Thymus (tissue), 11 donors: ENCODE data around the gene ARG2. TPM values are rescaled to one million over a fixed set of nuclear protein-coding genes. Genes with fewer than 3 reads are reported as not detected.
"Not testable (repeated sequence)": the region's sequence is repeated elsewhere in the genome, so short reads cannot be mapped to it uniquely, and the experiment has no call there.

ENCODE experiments used
- DNase-seq, 9 donors: peaks; one replicate each; pipeline ENCODE4 v3.0.0-alpha.2; 2013; ENCODE audit warnings: low spot score in 9 of 9, low read depth in 6 of 9, missing footprints in 1 of 9
- H3K27ac ChIP-seq, 2 donors: one replicate each; pipeline ENCODE4 v1.5.1; 2013; ENCODE audit warnings: control low read depth in 1 of 2, low read depth in 1 of 2, low read length in 1 of 2, mild to moderate bottlenecking in 1 of 2, moderate library complexity in 1 of 2
- H3K27me3 ChIP-seq, 2 donors: one replicate each; pipeline ENCODE4 v1.5.1; 2013; ENCODE audit warnings: low read length in 1 of 2; ENCODE audit not compliant: control insufficient read depth in 2 of 2, insufficient read depth in 1 of 2
- H3K36me3 ChIP-seq, 2 donors: one replicate each; pipeline ENCODE4 v1.5.1; 2013; ENCODE audit warnings: low read length in 1 of 2, mild to moderate bottlenecking in 1 of 2, moderate library complexity in 1 of 2; ENCODE audit not compliant: control insufficient read depth in 2 of 2, insufficient read depth in 2 of 2
- H3K4me1 ChIP-seq, 2 donors: one replicate each; pipeline ENCODE4 v1.5.1; 2013; ENCODE audit warnings: low read length in 2 of 2; ENCODE audit not compliant: control insufficient read depth in 2 of 2, insufficient read depth in 2 of 2
- H3K4me3 ChIP-seq, 2 donors: one replicate each; pipeline ENCODE4 v1.5.1; 2013; ENCODE audit warnings: low read length in 2 of 2, control low read depth in 1 of 2, mild to moderate bottlenecking in 1 of 2
- H3K9me3 ChIP-seq, 2 donors: one replicate each; pipeline ENCODE4 v1.5.1; 2013; ENCODE audit warnings: low read length in 1 of 2, mild to moderate bottlenecking in 1 of 2; ENCODE audit not compliant: control insufficient read depth in 2 of 2, insufficient read depth in 1 of 2
- WGBS: extraction: QIAGEN DNeasy Blood & Tissue Kit; methylation state at CpG from one replicate; pipeline ENCODE4 v1.1.7; 2013; 5-methylcytosine and 5-hydroxymethylcytosine counted together
- polyA plus RNA-seq: library from polyadenylated mRNA; stranded (reverse); fragments of 200-250 nt; gene quantifications from one replicate; pipeline ENCODE4 v1.2.3, GENCODE V29; 2013
- total RNA-seq: library from RNA; stranded (reverse); fragments of 120-200 nt; gene quantifications from one replicate; pipeline ENCODE4 v1.2.4, GENCODE V29; 2013
- donor health status: healthy.

Gene ARG2
- total and polyA plus RNA-seq, 2 donors: 2.4 to 27.8 TPM

DNA sequence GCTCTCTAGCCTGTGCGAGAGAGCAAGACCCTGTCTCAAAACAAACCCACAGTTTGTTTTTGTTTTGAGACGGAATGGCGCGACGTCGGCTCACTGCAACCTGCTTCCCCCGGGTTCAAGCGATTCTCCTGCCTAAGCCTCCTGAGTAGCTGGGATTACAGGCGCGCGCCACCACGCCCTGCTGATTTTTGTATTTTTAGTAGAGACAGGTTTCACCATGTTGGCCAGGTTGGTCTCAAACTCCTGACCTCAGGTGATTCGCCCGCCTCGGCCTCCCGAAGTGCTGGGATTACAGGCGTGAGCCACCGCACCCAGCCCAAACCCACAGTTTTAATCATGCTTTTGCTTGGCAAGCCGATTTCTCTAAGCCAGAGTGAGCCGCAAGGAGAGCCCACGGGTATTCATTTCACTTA lies 19.2 kb upstream of the ARG2 start:
- H3K4me3 ChIP-seq: peak overlapping the region; percentile 90 to 97
- peak overlapping the region; percentile 56 to 81 for H3K27ac ChIP-seq
- H3K9me3 ChIP-seq, H3K27me3 ChIP-seq, DNase-seq, H3K4me1 ChIP-seq, H3K36me3 ChIP-seq: not testable (repeated sequence)
- WGBS: 87% methylated on average over 21 of the region's 21 CpGs

- H3K27me3 ChIP-seq: no peaks in the 10 kb centered on the region
- peaks cover 0 to 5% of the 10 kb centered on the region in 2 donors for H3K4me1 ChIP-seq
- no peak overlapping the region for H3K4me3 ChIP-seq
- no peak overlapping the region for H3K27ac ChIP-seq
- 87% methylated on average over 7 of the region's 7 CpGs for WGBS
- H3K9me3 ChIP-seq: peaks cover 0 to 8% of the 10 kb centered on the region in 2 donors
- H3K36me3 ChIP-seq: no peaks in the 10 kb centered on the region
- DNase-seq: no peak
Observed at GRCh38 chr14:67602076-67602475, 17.6 kb upstream of the ARG2 start.

- Histone ChIP-seq H3K9me3 (peaks cover 0 to 8% of the 10 kb centered on the region in 2 donors), H3K4me1 (peaks cover 0 to 5% of the 10 kb centered on the region in 2 donors), H3K27ac (no peak overlapping the region), H3K4me3 (no peak overlapping the region), H3K36me3 (no peaks in the 10 kb centered on the region), H3K27me3 (no peaks in the 10 kb centered on the region)
- no peak for DNase-seq
- WGBS: 76% methylated on average over 5 of the region's 5 CpGs
Observed at GRCh38 chr14:67602995-67603545, 16.6 kb upstream of the ARG2 start.

DNA sequence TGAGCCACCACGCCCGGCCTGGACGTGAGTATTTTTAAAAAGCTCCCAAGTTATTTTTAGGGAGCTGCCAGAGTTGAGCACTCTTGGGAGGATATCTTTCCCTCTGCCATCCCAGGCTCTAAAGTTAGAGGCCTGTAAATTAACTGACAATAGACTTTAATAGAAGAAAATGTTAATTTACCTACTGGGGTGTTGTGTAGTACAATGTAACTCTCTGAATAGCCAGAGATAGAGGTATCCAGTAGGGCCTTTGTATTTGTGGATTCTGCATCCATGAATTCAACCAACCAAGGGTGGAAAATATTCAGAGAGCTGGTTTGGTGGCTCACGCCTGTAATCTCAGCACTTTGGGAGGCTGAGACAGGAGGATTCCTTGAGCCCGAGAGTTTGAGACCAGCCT lies 12.1 kb upstream of the ARG2 start:
- H3K9me3 ChIP-seq: no peaks in the 10 kb centered on the region
- 96% methylated on average over 5 of the region's 5 CpGs for WGBS
- H3K27ac ChIP-seq: no peak overlapping the region
- DNase-seq: no peak
- no peaks in the 10 kb centered on the region for H3K4me1 ChIP-seq
- H3K27me3 ChIP-seq: peaks cover 0 to 2% of the 10 kb centered on the region in 2 donors
- H3K36me3 ChIP-seq: no peaks in the 10 kb centered on the region
- H3K4me3 ChIP-seq: no peak overlapping the region

- WGBS: 93% methylated on average over 10 of the region's 10 CpGs
- Histone ChIP-seq H3K27me3 (peaks cover 0 to 2% of the 10 kb centered on the region in 2 donors), H3K4me1 (no peaks in the 10 kb centered on the region), H3K9me3 (no peaks in the 10 kb centered on the region), H3K27ac (no peak overlapping the region), H3K36me3 (no peaks in the 10 kb centered on the region), H3K4me3 (no peak overlapping the region)
- DNase-seq: no peak
Observed at GRCh38 chr14:67609642-67610310, 9.9 kb upstream of the ARG2 start.

- H3K4me1 ChIP-seq: no peaks in the 10 kb centered on the region
- H3K9me3 ChIP-seq: no peaks in the 10 kb centered on the region
- no peak overlapping the region for H3K27ac ChIP-seq
- no peak overlapping the region for H3K4me3 ChIP-seq
- H3K36me3 ChIP-seq: no peaks in the 10 kb centered on the region
- no peak for DNase-seq
- 87% methylated on average over 1 of the region's 1 CpG for WGBS
- H3K27me3 ChIP-seq: peaks cover 0 to 2% of the 10 kb centered on the region in 2 donors
Observed at GRCh38 chr14:67610491-67610890, 9.2 kb upstream of the ARG2 start.

- Histone ChIP-seq H3K27me3 (peaks cover 0 to 19% of the 10 kb centered on the region in 2 donors), H3K4me3 (no peak overlapping the region), H3K27ac (no peak overlapping the region), H3K9me3 (no peaks in the 10 kb centered on the region), H3K4me1 (peaks cover 16 to 23% of the 10 kb centered on the region in 2 donors), H3K36me3 (no peaks in the 10 kb centered on the region)
- peak; percentile 43 to 89 (median 73) for DNase-seq
Observed at GRCh38 chr14:67618617-67619063, 1.1 kb upstream of the ARG2 start.

DNA sequence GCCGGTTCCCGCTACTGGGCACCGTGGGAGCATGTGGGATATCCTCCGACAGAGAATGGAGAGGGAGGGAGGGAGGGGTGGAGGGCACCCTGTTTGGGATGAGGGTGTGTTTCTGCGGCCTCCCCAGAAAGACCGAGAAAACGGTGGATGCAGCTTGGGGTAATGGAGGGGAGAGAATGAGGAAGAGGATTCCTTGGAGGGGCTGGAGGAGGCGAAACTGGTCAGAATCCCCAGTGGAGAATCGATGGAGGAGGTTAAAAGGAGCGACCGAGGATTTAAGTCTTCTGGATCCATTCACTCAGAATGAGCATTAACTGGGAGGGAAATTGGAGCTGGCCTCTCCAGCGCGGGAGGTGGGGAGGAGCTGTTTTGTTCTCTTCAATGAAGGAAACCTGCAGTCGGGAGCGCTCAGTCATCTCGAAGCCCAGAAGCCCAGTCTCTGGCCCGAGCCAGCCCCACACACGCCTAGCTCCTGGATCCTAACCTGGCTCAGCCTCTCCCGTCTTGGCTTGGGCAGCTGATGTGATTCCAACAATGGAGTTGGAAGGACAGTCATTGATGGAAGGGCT lies 581 bp downstream of the ARG2 start:
- Histone ChIP-seq H3K4me1 (peaks cover 16 to 23% of the 10 kb centered on the region in 2 donors), H3K36me3 (no peaks in the 10 kb centered on the region), H3K4me3 (peak overlapping the region; percentile 64 to 67), H3K9me3 (no peaks in the 10 kb centered on the region), H3K27me3 (peaks cover 0 to 19% of the 10 kb centered on the region in 2 donors), H3K27ac (peak overlapping the region in 1 of 2 donors; percentile 15)
- WGBS: 16% methylated on average over 19 of the region's 19 CpGs
- DNase-seq: peak in 1 of 9 donors; percentile 10

DNA sequence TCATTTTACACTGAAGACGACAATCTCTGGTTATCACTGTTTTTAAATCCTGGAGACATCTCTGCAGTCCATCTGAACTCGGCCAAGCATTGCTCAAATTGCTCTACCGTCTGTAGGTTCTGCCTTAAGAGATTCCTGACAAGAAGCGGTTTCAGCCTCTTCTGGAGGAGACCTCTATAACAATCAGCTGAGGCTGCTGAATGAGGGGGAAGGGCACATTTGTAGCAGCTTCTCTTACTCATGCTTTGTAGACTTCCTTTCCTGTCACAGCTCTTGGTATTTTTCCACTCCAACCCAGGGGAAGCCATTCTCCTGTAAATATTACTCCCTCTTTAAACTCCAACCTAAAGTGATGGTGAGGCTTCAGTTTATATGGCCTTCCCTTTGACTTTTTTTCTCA lies 3.0 kb downstream of the ARG2 start:
- H3K9me3 ChIP-seq: no peaks in the 10 kb centered on the region
- peak in 7 of 9 donors; percentile 6 to 59 (median 31) for DNase-seq
- peak overlapping the region; percentile 58 to 84 for H3K27ac ChIP-seq
- 55% methylated on average over 4 of the region's 4 CpGs for whole genome bisulfite sequencing
- H3K4me1 ChIP-seq: peaks cover 16 to 23% of the 10 kb centered on the region in 2 donors
- no peaks in the 10 kb centered on the region for H3K36me3 ChIP-seq
- H3K27me3 ChIP-seq: peaks cover 0 to 19% of the 10 kb centered on the region in 2 donors
- no peak overlapping the region for H3K4me3 ChIP-seq
